LoVo (cell line): ENCODE results near the gene NR4A3.

ENCODE experiments used
- DNase-seq: peaks from one replicate; pipeline ENCODE4 v3.0.0-alpha.2; 2016; ENCODE audit warnings: low spot score

Gene NR4A3

DNA sequence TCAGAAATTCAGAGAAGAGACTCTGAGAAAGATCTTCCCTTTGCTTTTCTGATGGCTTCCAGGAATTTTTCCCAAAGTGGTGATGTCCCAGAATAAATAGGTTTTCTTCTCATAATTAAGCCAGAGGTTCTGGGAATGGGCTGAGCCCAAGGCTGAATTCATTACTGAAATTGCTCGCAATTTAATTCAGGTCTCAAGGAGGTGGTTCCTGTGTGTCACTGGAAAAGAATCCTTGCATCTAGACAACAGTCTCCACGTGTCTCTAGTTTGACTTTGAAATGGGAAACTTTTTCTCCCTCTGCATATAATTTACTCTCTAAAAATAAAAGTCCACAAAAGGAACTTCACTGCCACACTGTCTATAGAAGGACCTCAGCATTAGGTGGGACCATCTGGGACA lies 57.0 kb downstream of the NR4A3 start:
- no peak for DNase-seq

DNA sequence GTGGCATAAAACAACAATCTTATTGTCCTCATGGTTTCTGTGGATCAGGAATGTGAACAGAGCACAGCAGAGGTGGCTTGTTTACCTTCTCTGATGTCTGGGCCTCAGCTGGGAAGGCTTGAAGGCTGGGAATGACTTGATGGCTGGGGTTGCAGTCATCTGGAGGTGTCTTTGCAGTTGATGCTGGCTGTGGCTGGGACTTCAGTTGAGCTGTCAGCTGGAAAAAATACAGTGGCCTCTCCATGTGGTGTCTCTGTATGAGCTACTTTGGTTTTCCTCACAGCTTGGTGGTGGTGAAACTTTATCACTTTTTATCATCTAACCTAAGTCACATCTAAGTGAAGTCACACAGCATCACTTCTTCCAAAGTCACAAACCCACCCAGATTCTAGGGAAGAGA lies 60.1 kb downstream of the NR4A3 start:
- no peak for DNase-seq

DNA sequence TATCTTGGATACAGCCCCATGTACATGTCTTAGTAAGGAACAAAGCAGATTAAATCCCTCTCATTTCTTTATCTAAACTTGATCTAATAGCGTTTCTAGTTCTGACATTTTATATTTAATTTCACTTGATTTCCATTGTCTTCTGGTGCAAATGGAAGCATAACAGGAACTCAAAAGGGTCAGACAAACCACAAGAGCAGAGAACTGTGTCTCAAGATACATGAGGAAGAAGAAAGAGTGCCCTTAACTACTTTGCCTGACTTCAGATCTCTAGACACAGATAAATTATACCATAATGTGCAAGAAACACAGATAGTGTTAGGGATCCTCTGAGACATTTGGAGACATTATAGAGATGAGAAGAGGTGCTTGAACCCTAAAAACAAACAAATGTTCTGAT lies 64.1 kb downstream of the NR4A3 start:
- DNase-seq = no peak

DNA sequence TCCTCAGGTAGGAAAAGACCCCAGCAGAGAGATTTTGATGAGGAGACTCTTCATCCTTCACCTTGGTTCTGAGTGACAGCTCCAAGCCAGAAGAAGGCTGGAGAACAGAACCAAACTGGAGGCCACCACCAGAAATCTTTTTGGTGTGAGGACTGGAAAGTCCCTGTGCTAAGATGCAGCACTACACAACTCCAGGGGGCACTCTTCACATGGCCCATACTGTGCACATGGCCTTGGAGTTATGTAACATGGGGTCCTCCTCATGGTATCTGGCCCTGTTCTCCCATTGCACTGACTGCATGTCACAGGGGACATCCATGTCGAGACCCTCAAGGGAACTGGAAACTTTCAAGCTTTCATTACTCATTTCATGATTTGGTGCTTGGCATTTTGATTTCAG lies 67.4 kb downstream of the NR4A3 start:
- no peak for DNase-seq

DNA sequence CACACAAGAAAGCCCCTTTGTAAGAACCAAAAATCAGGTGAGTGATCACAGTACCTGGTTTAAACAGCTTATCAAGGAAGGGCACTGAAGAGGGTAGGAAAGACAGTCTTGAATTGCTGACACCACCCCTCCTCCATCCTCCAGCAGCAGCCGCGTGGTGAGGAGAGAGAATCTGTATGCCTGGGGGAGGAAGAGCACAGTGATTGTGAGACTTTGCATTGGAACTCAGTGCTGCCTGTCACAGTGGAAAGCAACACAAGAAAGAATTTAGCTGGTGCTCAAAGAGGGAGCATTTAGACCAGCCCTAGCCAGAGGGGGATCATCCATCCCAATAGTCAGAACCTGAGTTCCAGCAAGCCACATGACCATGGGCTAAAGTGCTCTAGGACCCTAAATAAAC lies 73.1 kb downstream of the NR4A3 start:
- no peak for DNase-seq

DNA sequence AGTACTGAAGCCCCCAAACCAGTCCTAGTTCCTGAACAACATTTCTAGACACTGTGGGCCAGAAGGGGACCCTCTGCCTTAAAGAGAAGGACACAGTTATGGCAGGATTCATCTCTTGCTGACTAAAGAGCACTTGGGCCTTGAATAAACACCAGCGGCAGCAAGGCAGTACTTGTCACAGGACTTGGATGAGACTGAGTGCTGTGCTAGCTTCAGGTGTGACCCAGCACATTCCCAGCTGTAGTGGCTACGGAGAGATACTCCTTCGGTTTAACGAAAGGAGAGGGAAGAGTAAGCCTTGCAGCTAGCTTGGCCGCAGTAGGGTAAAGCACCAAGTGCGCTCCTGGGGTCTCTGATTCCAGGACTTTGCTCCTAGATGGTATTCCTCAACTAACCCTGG lies 73.8 kb downstream of the NR4A3 start:
- DNase-seq = no peak

DNA sequence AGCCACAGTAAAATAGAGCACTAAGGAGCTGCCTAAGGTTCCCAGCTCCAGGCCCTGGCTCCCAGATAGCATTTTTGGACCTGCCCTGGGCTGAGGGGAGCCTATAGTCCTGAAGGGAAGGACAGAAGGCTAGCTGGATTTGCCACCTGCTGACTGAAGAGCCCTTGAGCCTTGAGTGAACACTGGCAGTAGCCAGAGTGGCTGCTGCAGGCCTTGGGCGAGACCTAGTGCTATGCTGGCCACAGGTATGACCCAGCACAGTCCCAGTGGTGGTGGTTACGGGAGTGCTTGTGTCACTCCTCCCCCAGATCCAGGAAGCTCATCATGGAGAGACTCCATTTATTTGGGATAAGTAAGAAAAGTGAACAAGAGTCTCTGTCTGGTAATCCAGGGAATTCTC lies 74.4 kb downstream of the NR4A3 start:
- DNase-seq = no peak

DNA sequence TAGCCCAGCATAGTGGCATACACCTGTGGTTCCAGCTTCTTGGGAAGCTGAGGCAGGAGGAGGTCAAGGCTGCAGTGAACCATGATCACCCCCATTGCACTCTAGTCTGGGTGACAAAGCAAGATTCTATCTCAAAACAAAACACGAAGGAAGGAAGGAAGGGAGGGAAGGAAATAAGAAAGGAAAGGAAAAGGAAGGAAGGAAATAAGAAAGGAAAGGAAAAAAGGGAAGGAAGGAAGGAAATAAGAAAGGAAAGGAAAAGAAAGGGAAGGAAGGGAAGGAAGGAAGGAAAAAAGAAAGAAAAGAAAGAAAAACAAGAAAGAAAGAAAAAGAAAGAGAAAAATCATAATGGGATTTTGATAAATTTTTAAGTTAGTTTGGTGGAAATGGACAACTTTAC lies 81.7 kb downstream of the NR4A3 start:
- DNase-seq = no peak

DNA sequence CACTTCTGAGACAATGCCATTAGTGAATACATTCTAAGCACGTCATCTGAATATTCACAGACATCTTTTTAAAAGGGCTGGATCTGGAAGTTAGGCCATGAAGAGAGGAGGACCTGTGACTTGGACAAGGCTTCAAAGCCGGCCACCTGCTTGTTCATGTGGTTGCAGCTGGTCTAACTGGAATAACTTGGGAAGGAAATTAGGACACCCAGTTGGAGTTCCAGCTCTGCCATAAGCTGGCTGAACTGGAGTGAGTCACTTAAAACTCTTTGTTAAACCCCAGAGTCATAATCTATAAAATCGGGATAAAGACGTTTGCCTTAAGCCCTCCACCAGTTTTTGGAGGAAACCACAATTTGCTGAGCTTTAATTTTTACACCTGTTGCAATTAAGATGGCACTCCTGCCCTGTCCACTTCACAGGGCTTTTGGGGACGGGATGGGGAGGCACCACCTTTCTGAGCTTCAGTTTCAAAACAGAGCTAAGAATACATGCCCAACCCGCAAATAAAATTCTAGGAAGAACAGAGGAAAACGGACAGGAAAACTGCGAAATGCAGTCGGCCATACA lies 84.2 kb downstream of the NR4A3 start:
- DNase-seq = peak; percentile 29

DNA sequence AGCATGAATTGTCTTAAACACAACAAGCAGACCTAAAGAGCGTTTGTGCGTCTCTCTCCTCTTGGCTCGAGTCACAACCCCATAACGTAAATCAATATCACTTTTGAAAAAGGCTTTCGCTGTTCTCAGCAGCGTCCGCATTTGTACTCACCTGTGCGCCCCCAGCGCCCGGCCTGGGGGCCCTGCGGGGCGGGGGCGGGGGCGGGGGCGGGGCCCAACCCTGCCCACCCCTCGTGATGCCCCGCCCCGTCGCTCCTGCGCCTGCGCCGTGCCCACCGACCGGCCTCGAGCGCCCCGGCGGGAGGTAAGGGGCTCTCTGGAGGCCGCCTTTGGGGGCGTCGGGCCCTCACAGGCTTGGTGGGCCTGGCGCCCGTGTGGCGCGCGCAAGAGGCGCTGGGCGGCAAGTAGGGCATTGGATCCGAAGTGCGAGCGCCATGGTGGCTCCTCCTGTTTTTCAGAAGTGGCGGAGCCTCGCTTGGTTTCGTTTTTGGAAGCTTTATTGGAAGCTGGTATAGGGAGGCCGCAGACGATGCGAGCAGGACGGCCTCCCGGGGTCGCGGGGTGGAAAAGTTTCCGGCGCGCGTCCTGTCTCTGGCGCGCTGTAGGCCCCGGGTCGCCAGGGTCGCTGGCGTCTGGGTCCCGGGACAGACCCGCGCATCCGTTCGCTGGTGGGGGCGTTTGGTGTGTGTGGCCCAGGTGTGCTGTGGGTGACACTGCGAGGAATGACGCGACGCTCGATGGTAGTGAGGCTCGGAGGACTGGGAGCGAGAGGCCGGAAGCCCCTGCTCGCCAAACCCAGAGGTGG lies 84.9 kb downstream of the NR4A3 start, which contains the start of gene STX17:
Gene STX17 (plus strand): TSS at position 252 of the 805 bp plus-strand sequence. CDS start 8,586 bp downstream, outside the sequence.
- peak; percentile 73 for DNase-seq

DNA sequence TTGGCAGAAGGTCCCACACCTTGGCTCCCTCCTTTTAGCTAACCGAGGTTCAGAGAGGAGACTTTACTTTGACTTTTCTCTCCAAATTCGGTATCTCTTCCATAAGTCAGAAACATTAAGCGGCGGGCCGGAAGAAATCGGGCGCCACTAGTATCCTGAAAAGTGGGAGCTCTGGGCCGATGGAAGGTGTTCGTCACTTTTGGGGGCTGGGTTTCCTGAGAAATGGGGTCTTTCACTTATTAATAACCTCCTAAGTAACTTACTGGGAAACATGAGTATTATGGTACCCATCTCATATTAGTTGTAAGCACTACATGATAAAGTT lies 85.5 kb downstream of the NR4A3 start:
- DNase-seq = no peak

DNA sequence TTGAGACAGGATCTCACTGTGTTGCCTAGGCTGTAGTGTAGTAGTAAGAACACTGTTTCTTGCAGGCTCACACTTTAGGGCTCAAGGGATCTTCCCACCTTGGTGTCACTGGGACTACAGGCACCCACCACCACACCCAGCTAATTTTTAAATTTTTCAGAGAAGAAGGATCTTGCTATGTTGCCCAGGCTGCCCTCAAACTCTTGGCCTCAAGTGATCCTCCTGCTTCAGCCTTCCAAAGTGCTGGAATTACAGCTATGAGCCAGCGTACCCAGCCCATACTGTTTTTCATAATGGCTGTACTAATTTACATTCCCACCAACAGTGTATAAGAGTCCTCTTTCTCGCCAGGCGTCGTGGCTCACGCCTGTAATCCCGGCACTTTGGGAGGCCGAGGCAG lies 89.9 kb downstream of the NR4A3 start:
- DNase-seq = no peak
